NCI-H128 (cell line): ENCODE measurements around the gene SLC30A1.
"Not testable (repeated sequence)": the region's sequence is repeated elsewhere in the genome, so short reads cannot be mapped to it uniquely, and the experiment has no call there.

Experiments used
- DNase-seq: peaks from one replicate; lab custom pipeline; 2025; ENCODE audit not compliant: unreplicated experiment; lab: John Stamatoyannopoulos, UW

Gene SLC30A1

DNA sequence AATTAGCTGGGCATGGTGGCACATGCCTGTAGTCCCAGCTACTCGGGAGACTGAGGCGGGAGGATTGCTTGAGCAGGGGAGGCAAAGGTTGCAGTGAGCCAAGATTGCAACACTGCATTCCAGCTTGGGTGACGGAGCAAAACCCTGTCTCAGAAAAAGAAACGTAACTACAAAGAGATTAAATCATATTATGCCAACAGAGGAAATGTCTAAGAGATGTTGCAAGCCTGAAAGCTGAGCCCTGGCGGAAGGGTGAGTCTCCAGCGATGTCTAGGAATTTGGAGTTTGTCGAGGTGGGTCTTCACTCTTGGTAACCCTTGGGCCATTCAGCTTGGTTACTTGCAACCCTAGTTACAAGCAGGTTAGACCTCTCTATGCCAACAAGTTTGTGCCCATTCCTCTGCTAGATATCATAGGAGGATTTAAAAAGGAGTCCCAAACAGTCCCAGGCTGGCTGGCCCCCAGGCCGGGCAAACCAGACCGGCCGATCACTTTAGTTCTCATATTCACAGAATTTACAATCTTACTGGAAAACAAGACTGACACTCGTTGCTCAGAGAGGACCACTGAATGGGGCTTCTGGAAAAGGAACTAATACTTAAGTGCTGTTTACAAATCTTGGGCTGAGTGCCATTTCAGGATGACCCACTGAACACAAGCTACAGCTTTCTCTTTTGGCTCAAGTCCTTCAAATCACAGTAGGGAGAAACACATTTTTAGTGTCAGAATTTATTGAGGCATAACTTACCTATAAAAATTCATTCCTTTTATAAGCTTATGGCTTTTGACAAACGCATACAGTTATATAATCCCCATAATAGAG is 27.1 kb downstream of the SLC30A1 start:
- DNase-seq, result no peak

DNA sequence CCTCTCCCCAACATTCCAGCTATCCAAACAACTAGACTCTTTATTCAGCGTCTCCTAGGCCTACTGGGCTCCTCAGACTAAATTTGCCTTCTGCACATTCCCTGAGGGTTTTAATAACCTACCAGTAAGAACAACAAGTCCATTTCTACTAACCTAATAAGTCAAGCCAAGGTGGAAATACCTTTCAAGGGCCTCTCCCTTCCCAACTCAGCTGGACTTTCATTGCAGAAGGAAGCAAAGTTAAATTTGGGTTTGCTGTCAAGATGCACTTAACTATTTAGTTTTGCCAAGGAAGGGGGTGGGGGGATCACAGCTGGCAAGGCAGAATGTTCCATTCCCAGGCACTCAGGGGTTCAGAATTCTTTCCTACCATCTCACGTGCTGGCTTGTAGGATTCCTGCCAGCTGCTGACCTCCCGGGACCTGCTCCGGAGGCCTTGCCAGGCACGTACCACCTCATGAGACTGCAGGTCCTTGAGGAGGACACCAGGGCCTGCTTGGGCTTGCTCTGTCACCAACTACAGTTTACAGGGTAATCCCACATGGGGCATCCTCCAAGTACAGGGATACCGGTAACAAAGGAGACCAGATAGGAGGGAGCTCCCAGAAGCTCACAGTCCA is 29.8 kb downstream of the SLC30A1 start:
- DNase-seq, result no peak

DNA sequence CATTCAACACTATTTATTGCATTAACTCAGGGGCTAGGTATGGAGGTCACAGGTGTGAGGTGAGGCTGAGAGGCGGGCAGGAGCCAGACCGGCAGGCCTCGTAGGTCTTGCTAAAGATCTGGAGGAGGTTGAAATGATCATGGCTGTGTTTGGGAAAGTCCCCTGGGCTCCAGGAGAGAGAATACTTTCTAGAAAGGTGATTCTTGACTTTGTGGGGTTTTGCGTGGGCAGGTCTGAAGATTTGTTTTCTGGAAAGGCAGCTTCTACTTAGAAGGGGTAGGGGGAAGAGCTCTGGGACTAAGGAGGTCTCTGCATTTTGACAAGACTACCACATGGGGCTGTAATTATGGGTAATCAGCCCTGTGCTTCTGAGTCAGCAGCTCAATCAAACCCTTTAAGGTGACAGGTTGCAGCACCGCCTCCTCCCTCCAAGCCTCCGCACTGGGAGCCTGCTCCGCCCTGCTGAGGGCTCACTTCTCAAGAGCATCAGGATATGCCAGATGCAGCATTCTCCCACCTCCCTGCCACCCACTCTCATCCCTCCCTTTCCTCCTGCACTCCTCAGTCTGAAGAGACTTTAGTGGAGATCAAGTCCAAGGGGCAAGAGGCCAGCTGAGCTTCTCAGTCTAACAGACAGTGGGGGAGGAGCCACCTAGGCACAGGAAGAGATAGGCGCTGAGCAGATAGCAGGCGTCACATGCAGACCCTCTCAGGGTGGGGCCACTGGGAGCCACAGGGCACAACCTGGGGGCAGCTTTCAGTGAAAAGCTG is 30.5 kb downstream of the SLC30A1 start:
- DNase-seq, result no peak

DNA sequence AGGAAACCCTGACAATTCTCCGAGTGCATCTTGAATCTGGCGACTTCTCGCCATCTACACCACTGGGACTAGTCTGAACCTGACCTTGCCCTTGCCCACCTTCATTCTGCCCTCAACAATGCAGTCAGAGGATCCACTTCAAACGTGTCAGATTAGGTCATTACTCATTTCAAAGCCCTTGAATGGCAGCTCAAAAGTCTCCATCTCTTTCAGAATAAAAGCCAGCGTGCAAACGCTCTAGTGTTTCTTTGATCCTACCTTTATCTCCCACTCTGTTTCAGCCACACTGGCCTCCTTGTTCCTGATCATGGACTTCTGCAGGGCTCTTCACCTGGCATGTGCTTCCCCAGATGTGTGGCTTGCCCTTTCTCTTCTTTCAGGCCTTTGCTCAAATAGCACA is 31.3 kb downstream of the SLC30A1 start:
- no peak for DNase-seq

DNA sequence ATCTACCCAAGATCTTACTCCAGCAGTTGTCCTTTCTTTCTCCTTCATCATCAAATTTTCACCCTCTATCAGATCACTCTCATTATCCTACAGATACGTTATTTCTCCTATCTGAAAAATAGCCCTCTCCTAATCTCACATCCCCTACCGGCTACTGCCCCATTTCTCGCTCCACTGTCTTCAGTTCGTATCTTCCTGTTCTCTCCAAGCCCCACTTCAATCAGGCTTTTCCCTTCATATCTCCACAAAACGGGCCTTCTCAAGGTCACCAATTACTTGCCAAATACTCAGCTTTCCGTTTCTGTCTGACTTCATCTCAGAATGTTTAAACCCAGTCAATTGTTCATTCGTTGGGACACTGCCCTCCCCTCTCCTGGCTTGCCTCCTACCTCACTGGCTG is 32.4 kb downstream of the SLC30A1 start:
- no peak for DNase-seq

DNA sequence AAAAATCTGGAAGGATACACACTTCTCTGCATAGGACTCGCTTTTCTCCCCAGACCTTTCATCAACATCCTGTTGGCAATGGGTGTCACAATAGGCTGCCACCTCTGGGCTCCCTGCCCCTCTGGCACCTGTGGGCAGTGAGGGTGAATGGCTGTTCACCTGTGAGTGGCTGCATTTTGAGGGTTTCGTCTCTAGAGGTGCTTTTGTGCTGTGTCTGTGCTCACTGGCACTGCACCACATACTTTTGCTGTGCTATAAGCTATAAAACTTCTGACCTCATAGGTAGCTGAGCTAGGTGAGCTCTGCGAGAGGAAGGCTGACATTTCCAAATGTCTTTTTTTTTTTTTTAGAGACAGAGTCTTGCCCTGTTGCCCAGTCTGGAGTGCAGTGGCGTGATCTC is 35.9 kb downstream of the SLC30A1 start:
- DNase-seq, result no peak

DNA sequence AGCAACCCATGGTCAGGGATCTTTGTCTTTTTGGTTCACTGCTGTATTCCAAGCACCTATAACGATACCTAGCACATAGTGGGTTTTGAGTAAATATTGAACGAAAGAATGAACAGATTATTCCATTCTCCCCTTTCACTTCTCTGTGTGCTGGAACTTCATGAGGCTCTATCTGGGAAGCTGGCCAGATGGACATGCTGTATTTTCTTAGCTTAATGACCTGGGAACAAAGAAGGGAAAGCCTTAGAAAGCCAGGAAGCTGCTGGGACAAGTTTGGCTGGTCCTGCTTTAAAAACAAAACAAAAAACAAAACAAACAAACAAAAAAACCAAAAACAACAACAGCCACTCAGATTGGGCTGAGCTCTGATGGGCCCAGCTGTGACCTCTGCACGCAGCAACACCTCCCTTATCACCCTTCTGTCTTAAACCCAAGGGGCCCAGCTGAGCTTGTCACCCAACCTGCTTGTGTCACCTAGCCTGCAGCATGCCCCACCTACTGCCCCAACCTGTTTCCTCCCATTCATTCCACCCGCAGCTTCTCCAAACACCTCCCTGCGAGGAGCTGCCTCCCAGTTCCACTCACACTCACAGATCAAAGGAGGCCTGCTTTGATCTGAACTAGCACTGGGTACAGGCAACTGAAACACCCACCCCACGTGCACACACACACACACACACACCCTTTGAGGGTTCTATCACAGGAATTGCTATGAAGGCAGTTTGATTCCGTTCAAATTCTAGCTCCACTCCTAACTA is 37.1 kb downstream of the SLC30A1 start:
- DNase-seq, result no peak

DNA sequence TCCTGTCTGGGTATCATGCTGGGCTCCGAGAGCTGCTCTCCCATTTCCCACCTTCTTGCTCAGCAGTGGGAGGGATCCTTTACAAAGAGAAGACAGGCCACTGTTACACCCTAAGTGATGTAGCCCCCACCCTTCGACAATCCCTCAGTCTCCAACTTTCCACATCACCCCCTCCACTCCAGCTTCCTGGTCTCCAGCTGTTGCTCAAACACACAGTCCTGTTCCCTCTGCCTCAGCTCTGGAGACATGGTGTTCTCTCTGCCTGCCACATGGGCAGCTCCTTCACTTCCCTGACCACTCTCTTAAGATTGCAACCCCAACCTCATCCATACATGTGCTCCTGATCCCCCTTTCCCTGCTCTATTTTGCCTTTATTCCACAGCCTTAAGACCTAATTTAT is 37.7 kb downstream of the SLC30A1 start:
- DNase-seq, result no peak

DNA sequence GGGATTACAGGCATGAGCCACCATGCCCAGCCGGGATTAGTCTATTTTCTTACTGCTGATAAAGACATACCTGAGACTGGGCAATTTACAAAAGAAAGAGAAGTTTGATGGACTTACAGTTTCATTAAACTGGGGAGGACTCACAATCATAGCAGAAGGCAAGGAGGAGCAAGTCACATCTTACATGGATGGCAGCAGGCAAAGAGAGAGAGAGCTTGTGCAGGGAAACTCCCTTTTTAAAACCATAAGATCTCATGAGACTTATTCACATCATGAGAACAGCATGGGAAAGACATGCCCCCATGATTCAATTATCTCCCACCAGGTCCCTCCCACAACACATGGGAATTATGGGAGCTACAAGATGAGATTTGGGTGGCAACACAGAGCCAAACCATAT is 38.1 kb downstream of the SLC30A1 start:
- DNase-seq, result not testable (repeated sequence)

DNA sequence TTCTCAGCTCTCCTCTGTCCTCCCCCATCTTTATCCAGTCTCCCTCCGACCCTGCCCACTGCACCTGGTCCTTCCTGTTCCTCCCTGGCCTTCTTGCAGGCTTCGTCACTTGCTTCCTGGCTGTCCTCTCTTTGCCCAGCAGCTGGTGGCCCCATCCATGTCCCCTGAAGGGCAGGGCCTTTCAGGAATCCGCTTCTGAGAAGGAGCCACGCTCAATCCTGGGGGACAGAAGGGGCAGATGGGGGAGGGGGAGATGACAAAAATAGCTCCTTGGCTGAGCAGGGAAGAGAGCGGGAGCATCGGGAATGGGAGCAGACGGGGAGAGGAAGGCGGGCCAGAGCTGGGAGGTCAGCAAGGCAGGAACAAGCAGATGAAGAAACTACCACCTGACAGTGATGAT is 40.7 kb downstream of the SLC30A1 start:
- no peak for DNase-seq

DNA sequence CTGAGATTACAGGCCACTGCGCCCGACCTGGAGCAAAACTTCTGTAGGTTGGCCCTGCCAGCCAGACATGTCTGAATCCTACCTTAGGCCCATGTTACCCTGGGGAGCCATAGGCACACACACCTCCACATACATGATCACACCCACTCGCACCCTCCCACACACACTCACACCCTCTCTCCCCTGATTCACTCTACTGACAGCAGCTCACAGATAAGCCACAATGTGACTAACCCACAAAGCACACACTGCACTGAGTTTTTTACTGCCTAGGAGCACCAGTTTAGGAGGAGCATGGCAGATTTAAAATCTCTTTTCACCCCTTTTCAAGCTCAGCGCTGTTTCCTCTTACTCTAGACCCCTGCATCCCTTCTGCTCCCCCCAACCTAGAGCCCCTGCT is 41.7 kb downstream of the SLC30A1 start:
- DNase-seq, result no peak

DNA sequence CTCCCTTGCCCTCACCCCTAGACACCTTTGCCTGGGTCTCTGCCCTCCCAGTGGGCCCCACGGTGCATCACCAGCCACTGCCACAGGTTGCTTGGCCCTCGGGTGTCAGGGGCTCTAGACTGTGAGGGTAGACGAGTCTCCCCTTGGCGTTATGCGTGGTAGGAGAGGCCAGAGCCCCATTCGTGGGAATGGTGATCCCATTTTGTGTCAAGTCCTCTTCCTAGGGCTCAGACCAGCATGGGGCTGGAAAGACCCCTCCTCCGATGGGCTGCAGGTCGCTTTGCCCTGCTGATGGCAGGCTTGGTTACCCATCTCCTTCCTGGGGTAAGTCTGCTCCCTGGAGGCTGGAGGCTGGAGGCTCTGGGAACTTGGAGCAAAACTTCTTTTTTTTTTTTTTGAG is 42.4 kb downstream of the SLC30A1 start:
- DNase-seq, result no peak

DNA sequence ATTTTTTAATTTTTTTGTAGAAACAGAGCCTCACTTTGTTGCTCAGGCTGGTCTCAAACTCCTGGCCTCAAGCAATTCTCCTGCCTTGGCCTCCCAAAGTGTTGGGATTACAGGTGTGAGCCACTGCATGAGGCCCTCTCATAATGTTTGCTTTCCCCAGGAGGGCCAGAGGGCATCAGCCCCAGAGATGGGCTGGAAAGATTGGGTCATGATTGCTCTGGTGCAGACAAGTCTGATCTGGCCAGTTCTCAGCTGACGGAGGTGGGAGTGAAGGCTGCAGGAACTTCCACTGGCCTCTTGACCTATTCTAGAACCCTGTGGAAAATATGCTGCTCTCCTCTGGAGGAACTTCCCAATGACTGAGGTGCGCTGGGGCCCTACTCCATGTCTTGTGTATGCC is 43.6 kb downstream of the SLC30A1 start:
- DNase-seq, result no peak

DNA sequence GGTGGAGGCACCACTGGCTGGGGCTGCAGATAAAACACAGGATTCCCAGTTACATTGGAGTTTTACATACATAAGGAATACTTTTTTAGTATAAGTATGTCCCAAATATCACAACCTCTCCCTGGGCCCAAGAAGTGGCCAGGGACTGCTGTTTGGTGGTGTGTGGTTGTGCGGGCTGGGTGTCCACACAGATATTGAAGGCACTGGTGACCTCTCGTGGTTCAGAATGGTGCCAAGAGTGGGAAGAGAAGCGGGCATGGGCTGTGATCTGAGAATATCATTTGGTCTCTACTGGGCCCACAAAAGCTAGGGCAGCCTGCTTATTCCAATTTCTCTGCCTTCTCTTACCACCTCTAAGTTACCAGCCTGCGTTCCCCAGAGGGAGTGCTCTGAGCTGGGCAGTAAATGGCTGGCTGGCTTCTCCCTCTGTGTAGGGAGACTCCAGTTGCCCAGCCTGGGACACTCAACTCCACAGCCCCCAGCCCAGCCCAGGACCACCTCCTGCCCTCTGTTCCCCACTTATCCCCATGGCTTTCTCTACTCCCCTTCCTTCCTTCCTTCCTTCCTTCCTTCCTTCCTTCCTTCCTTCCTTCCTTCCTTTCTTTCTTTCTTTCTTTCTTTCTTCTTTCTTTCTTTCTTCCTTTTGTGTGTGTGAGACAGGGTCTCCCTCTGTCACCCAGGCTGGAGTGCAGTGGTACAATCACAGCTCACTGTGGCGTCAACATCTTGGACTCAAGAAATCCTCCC is 44.2 kb downstream of the SLC30A1 start:
- no peak for DNase-seq

DNA sequence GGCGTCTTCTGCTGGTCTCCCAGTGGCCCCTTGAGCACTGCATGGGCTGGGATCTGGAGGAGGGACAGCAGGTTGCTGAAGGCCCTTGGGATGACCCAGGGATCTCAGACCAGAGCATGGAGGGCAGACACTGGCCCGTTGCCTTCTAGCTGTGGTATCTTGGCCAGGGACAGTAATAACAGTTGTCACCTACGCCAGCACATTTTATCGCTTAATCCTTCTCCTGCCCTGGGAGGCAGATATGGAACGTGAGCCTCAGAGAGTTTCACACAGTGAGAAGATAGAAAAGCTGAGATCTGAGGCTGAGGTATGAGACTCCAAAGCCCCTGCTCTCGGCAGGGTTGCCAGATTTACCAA is 46.9 kb downstream of the SLC30A1 start:
- no peak for DNase-seq

DNA sequence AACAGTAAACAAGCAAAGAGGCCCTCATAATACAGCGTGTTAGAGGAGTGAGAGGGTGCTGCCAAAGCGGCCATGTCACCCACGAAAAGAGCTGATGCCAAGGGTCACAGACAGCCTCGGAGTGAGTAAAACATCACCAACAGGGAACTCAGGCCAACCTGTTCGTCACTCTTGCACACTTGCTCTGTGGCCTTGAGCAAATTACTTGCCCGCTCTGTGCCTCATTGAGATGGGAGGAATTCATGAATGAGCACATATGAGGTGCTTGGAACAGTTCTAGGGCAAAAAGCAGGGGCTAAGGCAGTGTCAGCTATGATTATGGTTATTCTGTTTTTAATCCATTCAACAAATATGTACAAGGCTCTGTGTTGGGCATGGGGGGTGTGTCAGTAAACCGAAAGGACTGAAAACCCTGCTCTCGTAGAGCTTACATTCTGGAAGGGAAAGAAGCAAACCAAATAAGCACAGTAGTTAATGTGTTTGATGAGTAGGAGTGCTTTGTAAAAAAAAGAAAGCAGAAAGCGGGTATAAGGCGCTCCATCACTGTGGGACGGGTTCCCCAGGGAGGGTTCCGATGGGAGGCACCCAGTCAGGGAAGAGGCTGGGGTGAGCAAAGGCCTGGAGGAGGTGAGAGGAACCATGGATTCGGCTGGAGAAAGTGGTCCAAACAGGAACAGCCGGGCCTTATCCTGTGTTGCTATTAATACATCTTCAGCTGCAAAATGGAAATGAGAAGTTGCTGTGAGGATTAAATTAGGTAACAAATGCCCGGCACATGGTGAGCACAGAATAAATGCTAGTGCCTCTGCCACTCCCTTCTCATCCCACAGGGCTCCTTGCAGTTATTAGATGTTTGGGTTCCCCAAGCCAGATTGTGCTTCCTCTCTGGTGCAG is 47.5 kb downstream of the SLC30A1 start:
- DNase-seq, result no peak

DNA sequence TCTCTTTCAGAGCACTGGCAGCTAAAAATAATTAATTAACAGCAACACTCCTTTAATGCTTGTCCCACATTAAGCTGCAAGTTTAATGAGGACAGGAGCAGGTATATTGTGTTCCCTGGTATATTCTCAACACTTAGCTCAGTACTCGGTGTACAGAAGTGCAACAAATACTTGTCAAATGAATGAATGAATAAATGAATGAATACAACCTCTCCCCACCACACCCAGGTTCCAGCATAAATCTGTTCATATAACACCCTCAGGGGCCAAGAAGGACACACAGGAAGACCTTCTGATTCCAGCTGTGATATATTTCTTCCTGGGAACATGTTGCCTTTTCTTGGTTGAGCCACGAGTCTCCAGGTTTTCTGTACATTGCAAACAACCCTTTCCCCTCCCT is 48.9 kb downstream of the SLC30A1 start:
- DNase-seq, result no peak

DNA sequence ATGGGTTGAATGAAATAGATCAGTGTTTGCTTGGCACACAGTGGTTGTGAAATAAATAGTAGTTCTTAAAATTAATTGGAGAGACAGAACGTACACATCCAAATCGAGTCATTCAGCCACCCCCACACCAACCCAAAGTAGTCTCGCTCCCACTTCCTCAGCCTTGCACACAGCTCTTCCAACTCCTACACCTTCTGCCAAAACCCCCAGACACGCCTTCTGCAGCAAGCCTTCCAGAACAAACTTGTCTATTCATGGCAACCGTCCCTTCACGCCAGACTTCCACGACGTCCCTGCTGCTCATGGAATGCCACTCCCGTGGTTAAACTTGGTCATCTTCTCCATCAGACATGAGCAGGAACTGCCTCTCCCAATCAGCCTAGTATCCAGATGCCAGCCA is 49.5 kb downstream of the SLC30A1 start:
- no peak for DNase-seq

DNA sequence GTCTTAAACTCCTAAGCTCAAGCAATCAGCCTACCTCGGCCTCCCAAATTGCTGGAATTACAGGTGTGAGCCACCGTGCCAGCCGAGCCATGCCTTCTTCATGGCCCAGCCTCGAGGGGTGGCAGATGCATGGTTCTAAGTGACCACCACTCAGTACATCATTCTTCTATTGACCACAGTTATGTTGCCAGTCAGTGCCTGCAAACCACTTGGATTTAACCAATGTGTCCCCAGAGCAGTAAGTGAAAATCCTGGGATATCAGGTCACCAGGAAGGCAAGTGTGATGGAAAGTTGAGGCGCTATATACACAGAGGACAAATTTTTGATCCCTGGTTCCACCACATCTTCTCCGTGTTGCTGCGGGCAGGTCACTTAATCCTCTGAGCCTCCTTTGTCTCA is 50.0 kb downstream of the SLC30A1 start:
- DNase-seq, result no peak

DNA sequence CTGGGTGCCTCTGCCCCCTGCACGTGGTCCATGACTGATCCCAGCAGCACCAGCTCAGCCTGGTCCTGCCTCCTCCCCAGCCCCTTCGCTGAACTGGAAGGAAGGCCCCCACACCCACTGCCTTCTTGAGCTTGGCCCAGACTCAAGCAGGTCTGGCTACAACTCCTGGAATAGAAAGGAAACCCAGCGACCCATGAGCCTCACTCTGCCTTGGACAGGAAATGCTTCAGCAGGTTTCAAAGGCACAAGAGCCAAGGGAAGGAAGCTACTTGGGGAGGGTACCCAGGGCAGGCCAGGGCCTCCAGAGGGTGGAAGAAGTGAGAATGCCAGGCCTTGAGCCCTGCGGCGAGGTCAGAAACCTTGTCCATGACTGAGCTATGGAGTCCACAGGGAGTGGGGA is 51.1 kb downstream of the SLC30A1 start:
- no peak for DNase-seq
